Testis (tissue), 2 donors: ENCODE measurements around the gene RGS17.

Experiments used
- CTCF ChIP-seq, 3 experiments: fragments of 450-650 bp in 2 of 3; fragments of 200-600 bp in 1 of 3; sonication (generic) in 1 of 3; IDR thresholded peaks; one replicate each; pipeline ENCODE4 v1.5.1; 2016 to 2019; ENCODE audit warnings: antibody characterized with exemption in 3 of 3, mild to moderate bottlenecking in 2 of 3, moderate library complexity in 1 of 3
- POLR2A ChIP-seq: fragments of 450-650 bp; IDR thresholded peaks from one replicate; pipeline ENCODE4 v1.6.1; 2017; ENCODE audit warnings: antibody characterized with exemption, mild to moderate bottlenecking, moderate library complexity

GRCh38 chr6:153059311-153059710 is 71.8 kb downstream of the RGS17 start:
- TF ChIP-seq CTCF (IDR thresholded peaks at IDR 0.05) (no peak), POLR2A (no peak)
